Left cardiac atrium (tissue), 4 donors: ENCODE results near the gene CCDC27. TPM values are rescaled to one million over a fixed set of nuclear protein-coding genes. Genes with fewer than 3 reads are reported as not detected.
A peak's percentile ranks its signal among the peaks of the same experiment; 100 is the strongest.
"Not testable (repeated sequence)": the region's sequence is repeated elsewhere in the genome, so short reads cannot be mapped to it uniquely, and the experiment has no call there.

Experiments
- ATAC-seq, 2 donors: fragments of 200-7000 bp; cut with Tn5 transposase; one replicate each; pipeline ENCODE4 v1.9.1; 2020; ENCODE audit warnings: mild to moderate bottlenecking in 2 of 2, moderate library complexity in 2 of 2
- DNase-seq: peaks from one replicate; pipeline ENCODE4 v3.0.0-alpha.2; 2020
- intact Hi-C, 2 donors: fragments of 100-400 bp; cut with DNase I; formaldehyde crosslinking; loops; one replicate each; pipeline versions ENCODE4 v1.14.1 to v1.15.1; 2022 to 2023
- total RNA-seq, 2 donors: library from RNA; stranded (reverse); fragmentation: NEBNext Ultra II Directional; extraction: Animal tissue kit (Norgen Biotek cat#: 25700); gene quantifications; one replicate each; pipeline ENCODE4 v1.2.1, GENCODE V29; 2021
- donor health status: DM: no; HTN: yes; CAD: no.
- donor health status: DM: no; HTN: yes; CAD: no; lungs with severe emphysema.
- donor health status: DM: yes; HTN: yes; CAD: no.
- donor health status: Dilated cardiomyopathy.

The CCDC27 gene
- total RNA-seq, 2 donors from 2014 or later, result not detected

- DNase-seq, result no peak
- no peak for ATAC-seq
- intact Hi-C loops, result loop anchor here in 1 of 2 donors (5.0 kb wide), 1 partner anchor 107 kb away; no protein-coding TSS in a partner anchor
These were observed 51.8 kb downstream of the CCDC27 start for GRCh38 chr1:3803905-3804626.

GRCh38 chr1:3804627-3804944, 52.3 kb downstream of the CCDC27 start:
- DNase-seq, ATAC-seq: not testable (repeated sequence)
- intact Hi-C loops, result loop anchor here in 1 of 2 donors (5.0 kb wide), 1 partner anchor 107 kb away; no protein-coding TSS in a partner anchor

- intact Hi-C loops, result no loop called here
- ATAC-seq, result no peak
- DNase-seq, result no peak
These were observed 52.8 kb downstream of the CCDC27 start for GRCh38 chr1:3805038-3805437.

- DNase-seq (no peak), ATAC-seq (no peak)
- intact Hi-C loops, result no loop called here
These were observed 55.5 kb downstream of the CCDC27 start for GRCh38 chr1:3807769-3808168.

GRCh38 chr1:3809680-3810079, 57.4 kb downstream of the CCDC27 start:
- ATAC-seq (no peak), DNase-seq (no peak)
- intact Hi-C loops, result no loop called here

- intact Hi-C loops, DNase-seq, ATAC-seq: not testable (repeated sequence)
These were observed 58.0 kb downstream of the CCDC27 start for GRCh38 chr1:3810149-3810761.

GRCh38 chr1:3811595-3811911, 59.3 kb downstream of the CCDC27 start:
- DNase-seq (no peak), ATAC-seq (no peak)
- intact Hi-C loops, result no loop called here

GRCh38 chr1:3814065-3814464, 61.8 kb downstream of the CCDC27 start:
- intact Hi-C loops, result no loop called here
- ATAC-seq (no peak), DNase-seq (no peak)

- ATAC-seq, result peak in 1 of 2 donors; percentile 16
- no peak for DNase-seq
These were observed 62.7 kb downstream of the CCDC27 start for GRCh38 chr1:3814771-3815561.

GRCh38 chr1:3816331-3817137, 64.3 kb downstream of the CCDC27 start:
- DNase-seq (no peak), ATAC-seq (no peak)
- intact Hi-C loops, result no loop called here

More at GRCh38 chr1:3814771-3815561, 62.7 kb downstream of the CCDC27 start:
- intact Hi-C loops, result no loop called here

GRCh38 chr1:3817138-3817740, 65.0 kb downstream of the CCDC27 start:
- no peak for ATAC-seq
- intact Hi-C loops, result no loop called here
- DNase-seq, result no peak

GRCh38 chr1:3817821-3818597, 65.8 kb downstream of the CCDC27 start:
- DNase-seq, result no peak
- ATAC-seq, result no peak

GRCh38 chr1:3819771-3820200, 67.5 kb downstream of the CCDC27 start:
- DNase-seq (no peak), ATAC-seq (no peak)
- intact Hi-C loops, result no loop called here

More at GRCh38 chr1:3817821-3818597, 65.8 kb downstream of the CCDC27 start:
- intact Hi-C loops, result no loop called here

GRCh38 chr1:3820316-3820715, 68.1 kb downstream of the CCDC27 start:
- no peak for ATAC-seq
- intact Hi-C loops, result no loop called here
- no peak for DNase-seq

GRCh38 chr1:3821004-3821403, 68.8 kb downstream of the CCDC27 start:
- no peak for ATAC-seq
- DNase-seq, result no peak
- intact Hi-C loops, result no loop called here
